H9 (cell line): Measurements from ENCODE around the gene SIGLEC9. TPM values are rescaled to one million over a fixed set of nuclear protein-coding genes. Genes with fewer than 3 reads are reported as not detected.

Source experiments
- DNase-seq: peaks from one replicate; pipeline ENCODE4 v3.0.0-alpha.2; 2017
- H2AFZ ChIP-seq: one replicate; pipeline ENCODE4 v1.6.1; 2013; ENCODE audit warnings: mild to moderate bottlenecking, low read length, control low read depth, moderate library complexity
- H2AK5ac ChIP-seq: 2 replicates; pipeline ENCODE4 v1.6.1; 2013; ENCODE audit warnings: low read length, control low read depth, mixed read lengths; ENCODE audit not compliant: insufficient read length
- H2BK120ac ChIP-seq: one replicate; pipeline ENCODE4 v1.6.1; 2013; ENCODE audit warnings: low read depth, mild to moderate bottlenecking, low read length, control low read depth, inconsistent platforms; ENCODE audit not compliant: poor library complexity, severe bottlenecking
- H2BK12ac ChIP-seq: 2 replicates; pipeline ENCODE4 v1.6.1; 2013; ENCODE audit warnings: low read length, control low read depth, mixed read lengths, low read depth; ENCODE audit not compliant: insufficient read length
- H2BK15ac ChIP-seq: 2 replicates; pipeline ENCODE4 v1.6.1; 2013; ENCODE audit warnings: low read depth, low read length, control low read depth
- H2BK20ac ChIP-seq: one replicate; pipeline ENCODE4 v1.6.1; 2013; ENCODE audit warnings: low read depth, mild to moderate bottlenecking, low read length, control low read depth, inconsistent platforms; ENCODE audit not compliant: poor library complexity, severe bottlenecking
- H2BK5ac ChIP-seq: 2 replicates; pipeline ENCODE4 v1.6.1; 2013; ENCODE audit warnings: low read length, control low read depth, mixed read lengths; ENCODE audit not compliant: insufficient read length
- H3K14ac ChIP-seq: 2 replicates; pipeline ENCODE4 v1.6.1; 2013; ENCODE audit warnings: low read length, control low read depth; ENCODE audit not compliant: insufficient read depth
- H3K18ac ChIP-seq: 2 replicates; pipeline ENCODE4 v1.6.1; 2013; ENCODE audit warnings: low read depth, mild to moderate bottlenecking, mixed read lengths, low read length, control low read depth; ENCODE audit not compliant: insufficient read length
- H3K23ac ChIP-seq: 2 replicates; pipeline ENCODE4 v1.6.1; 2013; ENCODE audit warnings: low read length, control low read depth, mixed read lengths, low read depth; ENCODE audit not compliant: insufficient read length
- H3K23me2 ChIP-seq: 2 replicates; pipeline ENCODE4 v1.6.1; 2013; ENCODE audit warnings: low read depth, mild to moderate bottlenecking, mixed read lengths, low read length, control low read depth; ENCODE audit not compliant: insufficient read length, poor library complexity, severe bottlenecking
- H3K27ac ChIP-seq: 2 replicates; pipeline ENCODE4 v1.5.1; 2013; ENCODE audit warnings: low read length, control low read depth, mixed read lengths, low read depth; ENCODE audit not compliant: insufficient read length
- H3K27me3 ChIP-seq: 2 replicates; pipeline ENCODE4 v1.6.1; 2013; ENCODE audit warnings: low read length, control low read depth, inconsistent platforms; ENCODE audit not compliant: insufficient read depth
- H3K4ac ChIP-seq: 2 replicates; pipeline ENCODE4 v1.6.1; 2013; ENCODE audit warnings: low read depth, mild to moderate bottlenecking, control low read depth, inconsistent platforms, low read length, moderate library complexity
- H3K4me1 ChIP-seq: 2 replicates; pipeline ENCODE4 v1.6.1; 2013; ENCODE audit warnings: low read length, control low read depth, inconsistent platforms; ENCODE audit not compliant: insufficient read depth
- H3K4me2 ChIP-seq: 2 replicates; pipeline ENCODE4 v1.6.1; 2013; ENCODE audit warnings: low read length, control low read depth, mixed read lengths; ENCODE audit not compliant: insufficient read length, insufficient read depth
- H3K56ac ChIP-seq: 2 replicates; pipeline ENCODE4 v1.6.1; 2013; ENCODE audit warnings: low read depth, mild to moderate bottlenecking, mixed read lengths, low read length, control low read depth; ENCODE audit not compliant: insufficient read length
- H3K79me1 ChIP-seq: 2 replicates; pipeline ENCODE4 v1.6.1; 2013; ENCODE audit warnings: low read depth, mild to moderate bottlenecking, moderate library complexity, low read length, control low read depth, inconsistent platforms; ENCODE audit not compliant: insufficient read depth, poor library complexity, severe bottlenecking
- H3K79me2 ChIP-seq: 2 replicates; pipeline ENCODE4 v1.6.1; 2013; ENCODE audit warnings: low read length, control low read depth, inconsistent platforms; ENCODE audit not compliant: insufficient read depth
- H3K9ac ChIP-seq: 2 replicates; pipeline ENCODE4 v1.6.1; 2013; ENCODE audit warnings: low read length, control low read depth, mixed read lengths; ENCODE audit not compliant: insufficient read length; ENCODE audit errors: extremely low read depth
- H3K9me3 ChIP-seq: one replicate; pipeline ENCODE4 v1.6.1; 2013; ENCODE audit warnings: low read depth, low read length, inconsistent platforms; ENCODE audit not compliant: control insufficient read depth
- H3T11ph ChIP-seq: one replicate; pipeline ENCODE4 v1.6.1; 2013; ENCODE audit warnings: mild to moderate bottlenecking, low read length, control low read depth, inconsistent platforms
- H4K20me1 ChIP-seq: one replicate; pipeline ENCODE4 v1.6.1; 2013; ENCODE audit not compliant: control insufficient read depth, insufficient read length, insufficient read depth
- H4K5ac ChIP-seq: 2 replicates; pipeline ENCODE4 v1.6.1; 2013; ENCODE audit warnings: low read depth, mild to moderate bottlenecking, mixed read lengths, low read length, control low read depth; ENCODE audit not compliant: insufficient read length
- H4K8ac ChIP-seq: replicated peaks from 2 replicates; pipeline ENCODE4 v1.6.1; 2013; ENCODE audit warnings: low read length, control low read depth, mixed read lengths, low read depth; ENCODE audit not compliant: insufficient read length
- H4K91ac ChIP-seq: 2 replicates; pipeline ENCODE4 v1.6.1; 2013; ENCODE audit warnings: low read depth, mild to moderate bottlenecking, moderate library complexity, mixed read lengths, low read length, control low read depth; ENCODE audit not compliant: insufficient read length
- H3K27ac Mint-ChIP-seq, 3 experiments: 2 replicates in 2 of 3; 3 replicates in 1 of 3; pipeline ENCODE4 v1.8.0; 2020 to 2021; ENCODE audit warnings: mixed read lengths in 3 of 3, mild to moderate bottlenecking in 1 of 3, moderate library complexity in 1 of 3
- H3K27me3 Mint-ChIP-seq: 2 replicates; pipeline ENCODE4 v1.8.0; 2021; ENCODE audit warnings: low read depth, mild to moderate bottlenecking, moderate library complexity, mixed read lengths
- H3K36me3 Mint-ChIP-seq, 3 experiments: 2 replicates in 2 of 3; 3 replicates in 1 of 3; pipeline ENCODE4 v1.8.0; 2020 to 2021; ENCODE audit warnings: low read depth in 3 of 3, mixed read lengths in 3 of 3; ENCODE audit not compliant: insufficient read depth in 1 of 3
- H3K4me1 Mint-ChIP-seq, 2 experiments: 2 replicates each; pipeline ENCODE4 v1.8.0; 2020; ENCODE audit warnings: mixed read lengths in 2 of 2
- H3K4me3 Mint-ChIP-seq, 2 experiments: 2 replicates in 1 of 2; 3 replicates in 1 of 2; pipeline ENCODE4 v1.8.0; 2020 to 2021; ENCODE audit warnings: mild to moderate bottlenecking in 2 of 2, mixed read lengths in 2 of 2, moderate library complexity in 1 of 2
- H3K9me3 Mint-ChIP-seq, 2 experiments: 2 replicates in 1 of 2; 3 replicates in 1 of 2; pipeline ENCODE4 v1.8.0; 2020; ENCODE audit warnings: mild to moderate bottlenecking in 2 of 2, mixed read lengths in 2 of 2, moderate library complexity in 1 of 2
- WGBS: extraction: QIAGEN DNeasy Blood & Tissue Kit; methylation state at CpG from one replicate; pipeline ENCODE4 v1.1.7; 2013; ENCODE audit warnings: missing lambda C conversion rate, low lambda C conversion rate, mixed read lengths; ENCODE audit not compliant: insufficient read length; ENCODE audit errors: extremely low coverage; 5-methylcytosine and 5-hydroxymethylcytosine counted together
- total RNA-seq: library from RNA; stranded (reverse); gene quantifications from 2 replicates; pipeline ENCODE4 v1.2.1, GENCODE V29; 2021
- TF ChIP-seq, protein P1 (sequence below): fragments of 200-600 bp; sonication (generic); conservative IDR thresholded peaks from 3 replicates; pipeline ENCODE4 v1.8.0; 2021; ENCODE audit warnings: antibody characterized with exemption, mild to moderate bottlenecking

Gene SIGLEC9
- total RNA-seq, 1 experiment from 2014 or later, result not detected

DNA sequence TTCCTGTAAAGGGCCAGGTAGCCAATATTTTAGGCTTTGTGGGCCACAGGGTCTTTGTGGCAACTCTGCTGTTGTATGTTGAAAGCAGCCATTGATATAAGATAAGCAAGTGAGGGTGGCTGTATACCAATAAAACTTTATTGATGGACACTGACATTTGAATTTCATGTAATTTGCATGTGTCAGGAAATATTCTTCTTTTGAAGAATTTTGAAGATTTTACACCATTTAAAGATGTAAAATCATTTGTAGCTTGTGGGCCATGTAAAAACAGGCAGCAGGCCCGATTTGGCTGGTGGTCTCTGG is 14.1 kb upstream of the SIGLEC9 start:
- no peaks in the 10 kb centered on the region; a peak in 1 of 5 replicates for H3K9me3 Mint-ChIP-seq
- no peak overlapping the region for H2BK20ac ChIP-seq
- H3K23me2 ChIP-seq, result peaks cover 6% of the 10 kb centered on the region
- H2BK15ac ChIP-seq, result no peak overlapping the region
- no peak for DNase-seq
- no peak overlapping the region for H3K4me3 Mint-ChIP-seq
- H3K27me3 Mint-ChIP-seq, result peaks cover 21% of the 10 kb centered on the region
- no peak overlapping the region for H4K5ac ChIP-seq
- H2BK5ac ChIP-seq, result no peak overlapping the region
- H4K91ac ChIP-seq, result no peak overlapping the region
- no peak overlapping the region for H2BK12ac ChIP-seq
- no peak overlapping the region for H3K4ac ChIP-seq
- H3K79me1 ChIP-seq, result no peaks in the 10 kb centered on the region
- H3K27ac ChIP-seq, result no peak overlapping the region
- no peak overlapping the region for H4K8ac ChIP-seq
- TF ChIP-seq, protein P1, sequence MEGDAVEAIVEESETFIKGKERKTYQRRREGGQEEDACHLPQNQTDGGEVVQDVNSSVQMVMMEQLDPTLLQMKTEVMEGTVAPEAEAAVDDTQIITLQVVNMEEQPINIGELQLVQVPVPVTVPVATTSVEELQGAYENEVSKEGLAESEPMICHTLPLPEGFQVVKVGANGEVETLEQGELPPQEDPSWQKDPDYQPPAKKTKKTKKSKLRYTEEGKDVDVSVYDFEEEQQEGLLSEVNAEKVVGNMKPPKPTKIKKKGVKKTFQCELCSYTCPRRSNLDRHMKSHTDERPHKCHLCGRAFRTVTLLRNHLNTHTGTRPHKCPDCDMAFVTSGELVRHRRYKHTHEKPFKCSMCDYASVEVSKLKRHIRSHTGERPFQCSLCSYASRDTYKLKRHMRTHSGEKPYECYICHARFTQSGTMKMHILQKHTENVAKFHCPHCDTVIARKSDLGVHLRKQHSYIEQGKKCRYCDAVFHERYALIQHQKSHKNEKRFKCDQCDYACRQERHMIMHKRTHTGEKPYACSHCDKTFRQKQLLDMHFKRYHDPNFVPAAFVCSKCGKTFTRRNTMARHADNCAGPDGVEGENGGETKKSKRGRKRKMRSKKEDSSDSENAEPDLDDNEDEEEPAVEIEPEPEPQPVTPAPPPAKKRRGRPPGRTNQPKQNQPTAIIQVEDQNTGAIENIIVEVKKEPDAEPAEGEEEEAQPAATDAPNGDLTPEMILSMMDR, result no peak
- H3K4me2 ChIP-seq, result no peak overlapping the region
- H3K27me3 ChIP-seq, result no peaks in the 10 kb centered on the region
- no peak overlapping the region for H2BK120ac ChIP-seq
- H4K20me1 ChIP-seq, result no peaks in the 10 kb centered on the region
- H3K27ac Mint-ChIP-seq, result no peak overlapping the region
- no peaks in the 10 kb centered on the region; a peak in 1 of 7 replicates for H3K36me3 Mint-ChIP-seq
- H3K4me1 Mint-ChIP-seq, result peaks cover 8 to 9% of the 10 kb centered on the region in 2 experiments
- no peak overlapping the region for H3K56ac ChIP-seq
- peaks cover 3% of the 10 kb centered on the region; the same call in 1 of the 2 replicates for H3K4me1 ChIP-seq
- H3K23ac ChIP-seq, result no peak overlapping the region
- no peaks in the 10 kb centered on the region for H3K79me2 ChIP-seq
- H2AK5ac ChIP-seq, result no peak overlapping the region
- H3T11ph ChIP-seq, result no peak overlapping the region
- WGBS, result no CpG with 5 or more reads among the region's 1 CpG
- H3K14ac ChIP-seq, result no peak overlapping the region
- H3K9me3 ChIP-seq, result no peaks in the 10 kb centered on the region
- H3K9ac ChIP-seq, result no peak overlapping the region
- no peak overlapping the region for H2AFZ ChIP-seq
- no peak overlapping the region for H3K18ac ChIP-seq
